ENCODE measurements around the gene P4HB.

- TF ChIP-seq, protein P1, sequence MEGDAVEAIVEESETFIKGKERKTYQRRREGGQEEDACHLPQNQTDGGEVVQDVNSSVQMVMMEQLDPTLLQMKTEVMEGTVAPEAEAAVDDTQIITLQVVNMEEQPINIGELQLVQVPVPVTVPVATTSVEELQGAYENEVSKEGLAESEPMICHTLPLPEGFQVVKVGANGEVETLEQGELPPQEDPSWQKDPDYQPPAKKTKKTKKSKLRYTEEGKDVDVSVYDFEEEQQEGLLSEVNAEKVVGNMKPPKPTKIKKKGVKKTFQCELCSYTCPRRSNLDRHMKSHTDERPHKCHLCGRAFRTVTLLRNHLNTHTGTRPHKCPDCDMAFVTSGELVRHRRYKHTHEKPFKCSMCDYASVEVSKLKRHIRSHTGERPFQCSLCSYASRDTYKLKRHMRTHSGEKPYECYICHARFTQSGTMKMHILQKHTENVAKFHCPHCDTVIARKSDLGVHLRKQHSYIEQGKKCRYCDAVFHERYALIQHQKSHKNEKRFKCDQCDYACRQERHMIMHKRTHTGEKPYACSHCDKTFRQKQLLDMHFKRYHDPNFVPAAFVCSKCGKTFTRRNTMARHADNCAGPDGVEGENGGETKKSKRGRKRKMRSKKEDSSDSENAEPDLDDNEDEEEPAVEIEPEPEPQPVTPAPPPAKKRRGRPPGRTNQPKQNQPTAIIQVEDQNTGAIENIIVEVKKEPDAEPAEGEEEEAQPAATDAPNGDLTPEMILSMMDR (IDR thresholded peaks at IDR 0.05): no peak
- TF ChIP-seq EZH2 (IDR thresholded peaks at IDR 0.05; ENCODE audit: borderline replicate concordance, insufficient read depth, low read depth, low read length, poor library complexity, severe bottlenecking): no peak
These were observed 28.0 kb upstream of the P4HB start for GRCh38 chr17:81888105-81888987.

Measured in B cell (primary cell).